ENCODE measurements around the gene SCAMP5. TPM values are rescaled to one million over a fixed set of nuclear protein-coding genes. Genes with fewer than 3 reads are reported as not detected.

SCAMP5 gene
- total RNA-seq, 1 experiment from 2014 or later: 6.2 TPM

GRCh38 chr15:74958908-74959585, 36.3 kb upstream of the SCAMP5 start:
- H3K27ac ChIP-seq (ENCODE audit: low read depth, low read length): peak overlapping the region; percentile 37; the same call in 1 of the 2 replicates
- H3K4me3 ChIP-seq (replicated peaks in 1 of 2; ENCODE audit: low read depth in 1 of 2, low read length in 2 of 2): peak overlapping the region in 1 of 2 experiments; percentile 82; a peak in 3 of 4 replicates
- no peak for ATAC-seq
- peak overlapping the region; percentile 100 for H3K4me2 ChIP-seq (ENCODE audit: low read length)
- H3K9me3 ChIP-seq (ENCODE audit: control insufficient read depth in 1 of 2, insufficient read depth in 1 of 2, low read depth in 1 of 2, low read length in 2 of 2): no peaks in the 10 kb centered on the region
- POLR2A ChIA-PET: interaction anchor here (0.6 kb wide), 1 partner anchor 101 kb away, joined by 3 read pairs; no protein-coding TSS in a partner anchor
- intact Hi-C loops (cut with micrococcal nuclease): no loop called here
- H3K27me3 ChIP-seq (ENCODE audit: insufficient read depth, low read length): no peaks in the 10 kb centered on the region
- no peaks in the 10 kb centered on the region for H3K36me3 ChIP-seq (ENCODE audit: control insufficient read depth in 1 of 2, insufficient read depth in 2 of 2, low read length in 2 of 2)
- no peak for DNase-seq (ENCODE audit: low read depth, low spot score)
- BruUV-seq (replicated peaks): no TSS peak
- CTCF ChIA-PET: interaction anchor here (1.1 kb wide), 1 partner anchor 9 kb away, joined by 3 read pairs; no protein-coding TSS in a partner anchor
- H3K4me1 ChIP-seq (ENCODE audit: control insufficient read depth in 1 of 2, insufficient read depth in 2 of 2, low read length in 2 of 2): peaks cover 17 to 62% of the 10 kb centered on the region in 2 experiments
- H3K9ac ChIP-seq (ENCODE audit: low read length): peak overlapping the region; percentile 89; the same call in 1 of the 2 replicates
- no peak for TF ChIP-seq ZNF274 (IDR thresholded peaks at IDR 0.05; ENCODE audit: low read depth, low read length)
- TF ChIP-seq CBX3 (IDR thresholded peaks at IDR 0.05; ENCODE audit: low read depth): no peak
- TF ChIP-seq TCF7L2 (IDR thresholded peaks at IDR 0.05; ENCODE audit: borderline replicate concordance, extremely low read depth, insufficient read depth, insufficient read length): no peak
- no peak for TF ChIP-seq SRF (IDR thresholded peaks at IDR 0.05; ENCODE audit: low read depth)
- no peak for TF ChIP-seq CTCF (IDR thresholded peaks at IDR 0.05 in 2 of 3, conservative IDR thresholded peaks at IDR 0.05 in 1 of 3; ENCODE audit: borderline replicate concordance in 1 of 3, insufficient read depth in 1 of 3, low read depth in 2 of 3, low read length in 2 of 3)
- no peak for TF ChIP-seq YY1 (IDR thresholded peaks at IDR 0.05; ENCODE audit: extremely low read depth, insufficient replicate concordance, low read depth, low read length)
- no peak for TF ChIP-seq ZFX (IDR thresholded peaks at IDR 0.05)
- no peak for TF ChIP-seq MAX (IDR thresholded peaks at IDR 0.05)
- TF ChIP-seq RAD21 (IDR thresholded peaks at IDR 0.05; ENCODE audit: low read depth): no peak
- no peak for TF ChIP-seq ELF1 (IDR thresholded peaks at IDR 0.05; ENCODE audit: borderline replicate concordance, low read depth)
- no peak for TF ChIP-seq FOSL1 (IDR thresholded peaks at IDR 0.05; ENCODE audit: low read depth)
- TF ChIP-seq ATF3 (IDR thresholded peaks at IDR 0.05): no peak
- TF ChIP-seq EZH2phosphoT487 (IDR thresholded peaks at IDR 0.05; ENCODE audit: borderline replicate concordance): no peak
- no peak for TF ChIP-seq SIN3A (IDR thresholded peaks at IDR 0.05; ENCODE audit: low read depth)
- TF ChIP-seq CEBPB (IDR thresholded peaks at IDR 0.05; ENCODE audit: low read depth): no peak
- no peak for TF ChIP-seq EZH2 (IDR thresholded peaks at IDR 0.05)
- TF ChIP-seq JUND (IDR thresholded peaks at IDR 0.05): no peak
- no peak for TF ChIP-seq EGR1 (IDR thresholded peaks at IDR 0.05; ENCODE audit: low read depth)
- no peaks in the 10 kb centered on the region for H3K9me2 ChIP-seq (ENCODE audit: insufficient read depth)
- H2AFZ ChIP-seq (ENCODE audit: low read depth, low read length, poor library complexity, severe bottlenecking): no peak overlapping the region
- RAD21 ChIA-PET (ENCODE audit: low non-redundant PET in 1 of 2, low total read pairs in 2 of 2, uncharacterized antibody in 2 of 2, unreplicated experiment in 2 of 2): no interaction called here
- H3K79me2 ChIP-seq (ENCODE audit: insufficient read depth, low read length): no peaks in the 10 kb centered on the region; the same call in 1 of the 2 replicates
- H4K20me1 ChIP-seq (ENCODE audit: insufficient read depth): no peaks in the 10 kb centered on the region
